GM19467 (cell line): ENCODE data around the gene RPL3.
"Not testable (repeated sequence)": the region's sequence is repeated elsewhere in the genome, so short reads cannot be mapped to it uniquely, and the experiment has no call there.

ENCODE experiments used
- ATAC-seq: cut with Tn5 transposase; IDR thresholded peaks from one replicate; pipeline ENCODE4 v1.9.1; 2021; ENCODE audit warnings: mild to moderate bottlenecking, moderate library complexity; ENCODE audit not compliant: unreplicated experiment

The RPL3 gene

GRCh38 chr22:39319284-39320022, at the start of gene RPL3:
Gene RPL3 (minus strand): TSS chr22:39319623. CDS start chr22:39319597, 26 bp downstream.
- peak; percentile 78 for ATAC-seq

- ATAC-seq = no peak
These were observed 49.8 kb upstream of the RPL3 start for GRCh38 chr22:39369186-39369585.

- no peak for ATAC-seq
These were observed 49.1 kb upstream of the RPL3 start for GRCh38 chr22:39368461-39368911.

GRCh38 chr22:39367035-39367434, 47.6 kb upstream of the RPL3 start:
- ATAC-seq = no peak

GRCh38 chr22:39365492-39365780, 46.0 kb upstream of the RPL3 start:
- no peak for ATAC-seq

- no peak for ATAC-seq
These were observed 45.5 kb upstream of the RPL3 start for GRCh38 chr22:39364714-39365491.

- ATAC-seq = no peak
These were observed 44.5 kb upstream of the RPL3 start for GRCh38 chr22:39363751-39364515.

- no peak for ATAC-seq
These were observed 43.5 kb upstream of the RPL3 start for GRCh38 chr22:39362932-39363331.

GRCh38 chr22:39362271-39362670, 42.8 kb upstream of the RPL3 start:
- ATAC-seq = no peak

GRCh38 chr22:39361496-39361895, 42.1 kb upstream of the RPL3 start:
- ATAC-seq = no peak

- no peak for ATAC-seq
These were observed 41.4 kb upstream of the RPL3 start for GRCh38 chr22:39360674-39361413.

- ATAC-seq = no peak
These were observed 40.8 kb upstream of the RPL3 start for GRCh38 chr22:39360242-39360641.

GRCh38 chr22:39359659-39360195, 40.3 kb upstream of the RPL3 start:
- ATAC-seq = no peak

GRCh38 chr22:39358197-39358596, 38.8 kb upstream of the RPL3 start:
- ATAC-seq = not testable (repeated sequence)

- ATAC-seq = not testable (repeated sequence)
These were observed 38.0 kb upstream of the RPL3 start for GRCh38 chr22:39357110-39358108.

- no peak for ATAC-seq
These were observed 37.0 kb upstream of the RPL3 start for GRCh38 chr22:39356464-39356863.

- ATAC-seq = not testable (repeated sequence)
These were observed 36.4 kb upstream of the RPL3 start for GRCh38 chr22:39355805-39356204.

GRCh38 chr22:39355080-39355479, 35.7 kb upstream of the RPL3 start:
- ATAC-seq = no peak

GRCh38 chr22:39353346-39353745, 33.9 kb upstream of the RPL3 start:
- ATAC-seq = no peak
